HG03139 (cell line): ENCODE measurements around the gene SLC6A20.

Experiments used
- ATAC-seq: cut with Tn5 transposase; IDR thresholded peaks from one replicate; pipeline ENCODE4 v1.9.1; 2021; ENCODE audit not compliant: unreplicated experiment

Gene SLC6A20

DNA sequence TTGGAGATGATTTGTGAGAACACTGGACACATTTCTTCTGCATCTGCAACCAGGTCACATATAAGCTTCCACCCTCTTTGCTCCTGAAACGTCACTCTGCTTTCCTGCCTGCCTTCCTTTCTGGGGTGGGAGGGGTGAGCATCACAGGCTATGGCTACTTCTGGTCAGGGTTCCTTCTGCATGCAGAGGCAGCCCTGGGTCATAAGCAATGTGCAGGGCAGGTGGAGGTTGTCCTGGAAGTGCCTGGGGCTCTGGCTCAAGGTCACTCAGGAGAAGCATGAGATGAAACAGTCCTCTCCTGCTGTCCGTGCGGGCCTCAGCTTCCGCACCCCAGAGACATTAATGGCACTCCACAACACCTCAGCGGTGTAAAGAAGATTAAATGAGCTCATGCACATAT, 15.1 kb downstream of the SLC6A20 start:
- no peak for ATAC-seq

DNA sequence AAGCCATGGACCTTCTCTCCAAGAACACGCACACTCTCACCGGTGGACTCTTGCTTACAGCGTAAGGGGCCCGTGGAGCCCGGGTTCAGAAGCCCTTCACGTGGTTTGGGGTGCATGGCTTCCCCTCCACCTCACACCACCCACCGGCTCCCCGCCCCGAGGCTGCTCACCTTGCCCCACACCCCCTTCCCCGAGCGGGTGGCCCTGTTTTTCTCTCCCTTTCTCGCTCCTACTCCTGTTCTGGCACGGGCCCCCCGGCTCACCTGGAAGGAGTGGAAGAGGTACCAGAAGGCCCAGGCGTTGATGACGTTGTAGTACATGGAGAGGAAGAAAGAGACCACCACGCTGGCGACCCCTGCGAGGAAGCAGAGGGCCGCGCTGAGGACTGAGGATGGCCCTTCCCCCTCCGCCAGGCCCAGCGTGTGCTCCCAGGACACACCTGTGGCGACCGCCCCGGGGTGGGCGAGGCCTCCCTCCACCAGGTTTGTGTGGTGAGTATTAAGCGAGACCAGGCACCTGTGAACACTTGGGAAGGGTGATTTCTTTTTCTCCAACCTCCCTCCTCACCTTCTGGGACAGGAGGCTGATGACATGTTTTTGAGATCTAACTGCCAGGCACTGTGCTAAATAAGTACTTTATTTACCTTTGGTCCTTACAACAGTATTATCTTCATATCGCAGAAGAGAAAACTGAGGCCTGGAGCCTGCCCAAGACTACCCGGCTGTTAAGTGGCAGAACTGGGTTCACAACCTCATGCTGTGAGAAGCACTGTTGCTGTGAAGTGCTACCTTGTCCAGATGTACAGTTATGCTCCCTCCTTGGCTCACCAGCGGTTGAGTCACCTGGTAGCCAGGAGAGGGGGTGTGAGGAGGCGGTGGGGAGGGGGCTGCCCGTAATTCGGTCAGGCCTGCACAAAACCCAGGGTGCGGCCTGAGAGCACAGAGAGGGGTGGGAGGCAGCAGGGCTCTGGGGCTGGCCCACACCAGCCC, 16.3 kb downstream of the SLC6A20 start:
- no peak for ATAC-seq

DNA sequence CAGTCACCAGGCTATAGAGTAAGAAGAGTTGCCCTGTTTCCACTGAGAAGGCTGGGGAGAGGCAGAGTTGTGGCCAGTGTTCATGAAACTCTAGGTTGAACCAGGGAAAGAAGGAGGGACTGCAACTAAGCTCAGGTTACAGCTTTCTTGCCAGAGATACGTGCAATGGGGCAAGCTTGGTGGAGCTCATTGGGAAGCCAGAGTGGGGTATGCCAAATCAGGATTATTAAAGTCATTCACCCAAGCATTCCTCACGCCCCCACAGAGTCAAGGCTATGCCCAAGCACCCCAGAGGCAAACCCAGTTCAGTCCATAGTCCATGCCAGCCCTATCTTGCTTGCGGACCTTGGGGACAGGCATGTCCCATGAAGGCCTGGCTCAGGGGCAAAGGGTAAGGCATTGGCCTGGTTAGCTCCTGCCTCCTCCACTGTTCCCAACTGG, 17.6 kb downstream of the SLC6A20 start:
- ATAC-seq, result no peak

DNA sequence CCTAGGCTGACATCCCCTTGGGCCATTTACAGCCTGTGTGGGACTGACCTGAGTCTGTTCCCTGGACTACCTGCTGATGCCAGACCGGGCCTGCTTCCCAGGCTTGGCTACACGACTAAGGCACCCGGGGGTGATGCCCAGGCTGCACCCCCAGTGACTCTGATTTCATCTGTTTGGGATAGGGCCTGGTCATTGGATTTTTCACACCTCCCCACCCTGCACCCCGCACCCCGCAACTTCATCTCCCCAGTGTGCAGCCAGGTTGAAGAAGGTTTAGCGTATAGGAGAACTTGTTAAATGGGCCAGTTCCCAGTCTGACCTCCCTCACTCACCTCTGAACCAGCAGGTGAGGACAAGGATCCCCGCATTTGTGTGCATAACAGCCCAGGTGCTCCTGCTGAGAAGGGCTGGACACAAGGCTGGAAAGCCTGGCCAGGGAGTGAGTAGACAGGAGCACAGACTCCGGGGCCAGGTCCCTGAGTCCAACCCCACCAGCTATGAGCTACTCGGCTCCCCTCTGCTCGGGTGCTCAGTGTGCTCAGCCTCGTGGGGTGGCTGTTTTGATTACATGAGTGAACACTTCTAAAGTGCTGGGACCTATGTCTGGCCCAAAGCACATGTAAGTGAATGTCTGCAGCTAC, 18.5 kb downstream of the SLC6A20 start:
- no peak for ATAC-seq

DNA sequence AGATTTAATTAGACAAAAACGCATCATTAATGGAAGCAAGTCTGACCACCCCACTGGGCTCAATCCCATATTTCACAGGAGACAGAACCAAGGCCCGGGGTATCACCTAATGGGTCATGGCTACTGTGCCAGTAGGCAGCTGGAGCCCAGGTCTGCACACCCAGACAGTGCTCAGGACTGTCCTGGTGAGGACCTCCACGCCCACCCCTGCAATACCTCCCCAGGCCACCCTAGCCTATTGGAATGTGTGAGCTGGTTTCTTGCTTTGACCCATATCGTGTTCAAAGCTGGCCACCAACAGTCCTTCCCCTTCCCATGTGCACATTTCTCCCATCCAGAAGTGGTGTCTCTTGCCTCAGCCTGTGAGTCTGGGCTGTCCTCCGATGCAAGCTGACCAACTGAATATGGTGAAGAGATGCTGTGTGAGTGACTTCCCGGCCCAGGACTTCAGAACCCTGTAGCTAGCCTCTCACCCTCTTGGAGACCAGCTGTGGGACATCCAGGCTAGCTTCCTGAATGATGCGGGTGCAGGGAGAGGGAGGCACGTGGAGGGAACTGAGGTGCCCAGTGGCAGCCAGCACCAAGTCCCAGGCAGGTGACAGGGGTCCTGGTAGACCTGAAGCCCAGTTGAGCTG, 19.1 kb downstream of the SLC6A20 start:
- ATAC-seq, result no peak

DNA sequence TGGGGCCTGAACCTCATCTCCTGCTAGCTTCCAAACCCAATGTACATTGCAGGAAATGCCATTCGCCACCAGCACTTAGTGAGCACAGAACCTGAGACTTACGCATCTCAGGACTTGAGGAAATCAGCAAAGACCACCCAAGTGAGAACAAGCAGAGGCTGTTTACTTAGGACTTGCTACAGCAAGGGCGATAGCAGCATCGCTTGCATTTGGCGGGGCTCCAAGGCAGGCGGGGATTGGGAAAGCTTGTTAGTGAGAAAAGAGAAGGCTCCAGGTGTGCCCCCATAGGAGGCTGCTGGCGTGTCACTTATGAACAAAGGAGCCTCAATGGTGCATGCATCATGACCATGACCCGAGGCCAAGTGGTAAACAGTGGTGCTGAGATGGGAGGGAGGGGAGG, 19.7 kb downstream of the SLC6A20 start:
- ATAC-seq, result no peak

DNA sequence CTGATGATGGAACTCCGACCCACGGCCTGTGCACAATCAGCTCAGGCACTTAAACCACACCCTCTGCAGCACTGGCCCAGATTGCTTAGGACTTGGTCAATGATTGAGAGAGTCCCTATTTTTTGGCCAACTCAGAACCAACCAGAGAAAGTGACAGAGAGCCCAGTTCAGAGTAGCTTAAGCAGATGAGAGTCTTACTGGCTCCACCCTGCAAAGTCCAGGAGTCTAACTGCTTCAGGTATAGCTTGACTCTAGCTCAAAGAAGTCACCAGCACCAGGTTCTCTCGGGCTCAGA, 20.1 kb downstream of the SLC6A20 start:
- no peak for ATAC-seq

DNA sequence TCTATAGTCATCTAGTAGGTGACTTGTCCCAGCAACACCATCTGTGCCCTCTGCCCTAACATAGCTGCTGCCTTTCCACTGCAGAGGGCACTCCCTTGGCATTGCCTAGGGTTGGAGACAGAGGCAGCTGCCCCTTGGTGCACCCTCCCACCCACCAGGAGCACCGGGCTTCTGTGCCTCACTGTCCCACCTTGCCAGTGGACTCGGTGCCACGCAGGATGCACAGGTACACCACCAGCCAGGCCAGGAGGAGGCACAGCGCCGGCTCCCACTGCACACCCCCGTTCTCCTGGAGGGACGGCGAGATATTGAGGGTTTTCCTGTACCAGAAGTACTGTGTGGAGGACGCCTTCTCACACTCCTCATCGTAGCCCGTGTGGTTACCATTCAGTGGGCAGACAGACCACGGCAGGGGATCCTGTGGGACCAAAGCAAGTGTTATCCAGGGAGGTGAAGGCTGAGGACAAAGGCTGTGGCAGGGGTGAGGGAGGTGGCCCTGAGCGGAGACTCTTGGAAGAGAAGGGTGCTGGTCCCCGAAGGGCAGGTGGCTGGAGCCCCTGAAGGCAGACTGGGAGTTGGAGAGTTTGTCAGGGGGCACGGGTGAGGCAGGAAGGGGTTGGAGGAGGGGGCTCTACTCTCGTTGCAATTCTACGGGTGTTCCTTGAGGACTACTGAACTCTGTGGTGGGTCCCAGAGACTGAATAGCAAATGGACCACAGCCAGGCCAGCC, 20.6 kb downstream of the SLC6A20 start:
- no peak for ATAC-seq

DNA sequence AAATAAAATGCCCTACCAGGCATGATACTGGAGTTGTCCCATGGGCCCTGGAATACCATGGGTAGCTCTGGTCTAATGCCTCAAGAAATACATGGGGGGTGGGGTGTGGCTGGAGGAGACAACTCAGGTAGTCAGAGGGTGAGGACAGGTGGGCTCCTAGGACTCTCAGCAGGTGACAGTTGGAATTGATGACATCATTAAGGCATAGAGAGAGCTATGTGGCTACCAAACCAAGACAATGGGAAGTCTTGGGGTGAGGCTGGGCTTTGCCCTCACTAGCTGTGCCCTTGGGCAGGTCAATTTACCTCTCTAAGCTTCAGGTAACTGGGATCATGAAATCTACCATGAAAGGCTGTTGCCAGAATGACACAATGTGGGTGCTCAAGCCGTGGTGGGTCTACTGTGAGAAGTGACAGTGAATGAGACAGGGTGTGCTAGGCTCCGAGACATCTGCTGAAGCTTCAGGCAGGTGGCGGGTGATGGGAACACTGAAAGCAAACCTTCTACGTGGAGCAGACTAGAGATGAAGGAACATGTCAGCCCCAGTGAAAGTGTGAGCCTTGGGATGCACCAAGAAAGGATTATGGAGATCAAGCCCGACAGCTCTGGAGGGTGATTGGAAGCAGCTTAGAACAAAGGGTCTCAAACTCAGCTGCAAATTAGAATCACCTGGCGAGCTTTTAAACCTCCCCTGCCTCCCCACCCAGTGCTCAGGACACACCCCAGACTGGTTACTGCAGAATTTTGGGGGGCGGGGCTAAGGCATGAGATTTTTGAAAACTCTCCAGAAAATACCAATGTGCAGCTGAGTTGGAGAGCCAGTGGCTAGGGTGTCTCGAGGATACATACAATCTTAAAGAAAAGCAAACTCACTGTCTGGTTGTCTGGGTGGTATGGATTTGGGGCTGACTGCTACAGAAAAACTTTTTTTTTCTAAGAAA, 21.5 kb downstream of the SLC6A20 start:
- ATAC-seq, result no peak

DNA sequence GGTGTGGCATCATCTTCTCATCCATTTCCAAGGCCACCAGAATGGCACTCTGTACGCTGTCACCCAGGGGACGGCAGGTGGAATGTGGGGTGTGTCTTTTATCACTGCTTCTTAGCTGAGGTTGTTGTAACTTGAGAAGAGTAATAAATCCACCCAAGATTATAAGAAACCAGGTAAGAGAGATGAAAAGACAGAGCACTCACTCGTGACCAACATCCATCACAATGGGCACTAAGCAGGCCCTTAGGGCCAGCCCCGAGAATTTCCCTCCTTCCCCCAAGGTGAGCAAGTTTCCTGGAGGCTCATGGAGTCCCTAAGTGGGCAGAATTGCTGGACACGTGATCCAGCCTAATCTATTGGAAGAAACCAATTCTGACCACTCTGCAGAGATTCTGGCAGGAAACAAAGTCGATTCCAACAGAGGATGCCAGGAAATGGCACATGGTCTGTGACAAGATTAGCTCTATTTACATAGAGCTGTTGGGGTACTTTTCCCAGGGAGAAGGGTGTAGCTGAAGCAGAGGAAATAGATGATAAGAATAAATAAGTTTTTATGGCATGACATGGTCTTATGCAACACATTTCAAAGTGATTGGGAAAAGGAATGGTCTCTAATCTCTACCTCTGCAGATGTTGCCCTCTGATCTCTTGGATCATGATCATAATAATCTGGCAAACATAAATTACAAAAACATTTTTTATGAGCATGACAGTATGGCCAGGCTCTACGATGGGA, 22.5 kb downstream of the SLC6A20 start:
- no peak for ATAC-seq

DNA sequence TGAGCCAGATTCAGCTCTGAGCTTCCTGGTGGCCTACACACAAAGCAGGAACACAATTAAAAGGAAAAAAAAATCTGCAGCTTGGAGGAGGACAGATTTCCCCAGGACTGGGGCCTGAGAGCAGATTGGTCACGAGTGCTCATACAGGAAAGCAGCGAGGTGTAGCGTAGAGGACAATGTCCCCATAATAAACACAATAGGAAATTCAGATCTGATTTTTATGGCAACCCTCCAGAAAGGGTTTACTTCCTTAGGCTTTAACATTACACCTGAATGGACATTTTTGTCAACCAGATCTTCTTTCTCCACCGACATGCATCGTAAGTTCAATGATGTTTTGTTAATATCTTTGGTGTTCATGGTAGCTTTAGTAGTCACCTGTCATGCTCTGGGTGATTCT, 23.3 kb downstream of the SLC6A20 start:
- ATAC-seq, result no peak

DNA sequence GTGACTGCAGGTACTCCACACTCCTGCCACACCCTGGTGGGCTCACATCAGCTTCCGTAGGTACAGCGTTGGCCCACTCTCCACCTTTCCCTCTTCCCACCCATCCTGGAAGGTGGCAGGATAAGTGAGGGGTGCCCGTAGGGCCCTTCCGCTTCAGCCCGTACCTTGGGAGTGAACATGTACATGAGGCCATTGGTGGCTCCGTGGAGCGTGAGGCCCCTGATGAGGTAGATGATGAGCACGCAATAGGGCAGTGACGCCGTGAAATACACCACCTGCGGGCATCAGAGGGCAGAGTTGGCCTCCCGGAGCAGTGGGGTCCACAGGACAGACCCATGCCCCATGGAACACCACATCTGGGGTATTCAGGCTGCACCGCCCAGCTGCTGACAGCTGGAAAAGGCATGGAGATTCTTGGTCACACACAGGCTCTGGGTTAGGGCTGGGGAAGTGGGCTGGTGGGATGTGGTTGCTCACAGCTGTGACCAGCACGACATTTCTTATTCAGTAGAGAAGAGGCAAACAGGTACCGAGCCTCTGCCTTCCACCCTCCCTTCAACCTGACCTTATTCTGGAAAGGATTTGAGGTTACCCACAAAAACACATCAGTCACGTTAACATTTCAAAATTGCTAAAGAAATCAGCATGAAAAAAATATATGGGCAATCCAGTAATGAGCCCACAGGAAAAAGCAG, 23.8 kb downstream of the SLC6A20 start:
- no peak for ATAC-seq

DNA sequence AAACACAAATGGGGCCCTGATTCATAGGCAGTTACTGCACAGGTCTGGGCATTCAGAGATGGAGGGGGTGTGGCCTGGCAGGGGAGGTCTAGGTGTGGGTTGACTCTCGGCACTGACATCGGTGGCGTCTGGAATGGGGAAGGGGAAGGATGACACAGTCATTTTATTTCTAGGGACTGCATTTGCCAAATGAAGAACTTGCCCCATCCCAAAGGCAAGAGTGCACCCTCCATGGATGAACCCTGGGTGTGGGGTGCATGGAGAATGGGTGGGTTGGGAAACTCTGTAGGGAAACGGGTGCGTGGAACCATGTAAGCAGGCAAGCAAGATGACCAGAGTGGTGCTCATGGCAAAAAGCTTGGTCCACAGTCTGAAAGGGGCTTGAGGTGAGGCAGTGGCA, 24.5 kb downstream of the SLC6A20 start:
- no peak for ATAC-seq

DNA sequence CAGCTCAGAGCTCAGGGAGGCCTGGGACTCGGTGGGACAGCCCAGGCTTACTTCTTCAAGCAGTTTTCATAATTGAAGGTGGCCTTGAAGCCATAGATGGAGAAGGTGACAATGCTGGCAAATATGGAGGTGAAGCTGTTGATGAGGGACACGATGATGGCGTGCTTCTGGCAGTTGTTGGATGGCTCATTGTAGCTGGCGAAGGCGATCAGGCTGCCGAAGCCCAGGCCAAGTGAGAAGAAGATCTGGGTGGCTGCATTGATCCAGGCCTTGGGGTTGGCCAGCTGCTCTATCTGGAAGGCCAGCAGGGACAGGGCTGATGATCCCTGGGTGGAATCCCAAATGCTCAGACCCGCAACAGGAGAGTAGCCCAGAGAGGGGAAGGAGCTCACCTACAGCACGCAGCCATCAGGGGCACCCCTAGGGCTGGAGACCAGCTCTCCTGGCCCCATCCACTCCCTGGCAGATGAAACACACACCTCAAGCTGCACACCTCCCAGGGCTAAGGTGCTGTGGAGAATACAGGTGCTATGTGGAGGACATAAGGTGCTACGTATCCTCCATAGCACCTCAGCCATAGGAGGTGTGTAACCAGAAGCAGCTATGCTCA, 25.1 kb downstream of the SLC6A20 start:
- no peak for ATAC-seq

DNA sequence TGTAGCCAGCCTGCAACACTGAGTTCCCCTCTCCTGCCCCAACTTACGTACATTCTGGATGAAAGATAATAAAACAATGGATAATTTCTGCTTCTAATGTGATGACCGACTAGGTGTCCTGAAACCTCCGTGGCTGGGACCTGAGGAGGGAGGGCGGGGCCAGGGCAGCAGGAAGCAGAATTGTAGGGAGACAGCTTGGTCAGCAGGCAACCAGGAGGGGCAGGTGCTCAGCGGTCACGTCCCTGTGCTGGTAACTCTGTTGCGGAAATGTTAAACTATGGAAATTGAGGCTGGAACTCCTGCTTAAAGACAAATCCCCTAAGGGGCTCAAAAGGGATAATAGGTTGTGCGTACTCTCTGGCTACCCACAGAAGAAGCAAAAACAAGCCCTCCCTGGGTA, 30.4 kb downstream of the SLC6A20 start:
- no peak for ATAC-seq

DNA sequence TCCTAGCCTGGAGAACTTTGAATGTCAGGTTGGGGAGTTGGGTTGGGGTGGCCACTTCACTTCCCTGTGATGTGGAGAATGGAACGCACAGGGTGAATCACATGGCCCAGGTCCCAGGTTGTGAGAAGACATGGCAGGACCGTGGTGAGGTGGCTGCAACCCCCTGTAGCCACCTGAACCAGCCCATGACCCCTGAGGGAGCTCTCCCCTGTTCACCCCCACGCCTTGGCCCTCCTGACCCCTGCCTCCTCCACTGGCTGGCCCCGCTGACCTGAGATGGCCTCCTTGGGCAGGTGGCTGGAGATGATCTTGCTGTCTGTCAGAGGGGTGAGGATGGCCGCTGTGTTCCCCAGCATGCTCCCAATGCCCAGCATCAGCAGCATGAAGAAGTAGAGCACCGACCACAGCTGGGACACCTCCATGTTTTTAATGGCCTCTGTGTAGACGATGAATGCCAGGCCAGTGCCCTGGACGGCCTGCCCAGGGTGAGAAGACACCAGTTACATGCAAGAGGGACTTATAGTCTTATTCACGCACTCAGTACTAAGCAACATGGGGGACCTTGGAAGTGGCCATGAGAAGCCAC, 31.0 kb downstream of the SLC6A20 start:
- no peak for ATAC-seq

DNA sequence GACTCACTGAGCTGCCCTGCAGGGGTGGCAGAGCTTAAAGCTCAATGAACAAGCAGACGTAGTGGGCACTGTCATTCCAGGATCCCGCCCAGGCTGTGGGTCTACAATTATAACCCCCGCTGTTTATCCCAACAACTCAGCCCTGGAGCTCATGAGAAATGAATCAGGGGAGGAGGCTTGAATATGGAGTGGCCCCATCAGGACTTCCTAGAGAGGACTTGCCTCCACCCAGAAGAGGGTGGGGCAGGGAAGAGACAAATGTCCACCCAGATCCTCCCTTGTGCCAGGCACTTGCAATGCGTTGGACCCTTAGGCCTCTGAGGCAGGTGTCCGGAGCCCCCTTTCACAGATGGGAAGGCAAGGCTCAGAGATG, 33.0 kb downstream of the SLC6A20 start:
- ATAC-seq, result no peak

DNA sequence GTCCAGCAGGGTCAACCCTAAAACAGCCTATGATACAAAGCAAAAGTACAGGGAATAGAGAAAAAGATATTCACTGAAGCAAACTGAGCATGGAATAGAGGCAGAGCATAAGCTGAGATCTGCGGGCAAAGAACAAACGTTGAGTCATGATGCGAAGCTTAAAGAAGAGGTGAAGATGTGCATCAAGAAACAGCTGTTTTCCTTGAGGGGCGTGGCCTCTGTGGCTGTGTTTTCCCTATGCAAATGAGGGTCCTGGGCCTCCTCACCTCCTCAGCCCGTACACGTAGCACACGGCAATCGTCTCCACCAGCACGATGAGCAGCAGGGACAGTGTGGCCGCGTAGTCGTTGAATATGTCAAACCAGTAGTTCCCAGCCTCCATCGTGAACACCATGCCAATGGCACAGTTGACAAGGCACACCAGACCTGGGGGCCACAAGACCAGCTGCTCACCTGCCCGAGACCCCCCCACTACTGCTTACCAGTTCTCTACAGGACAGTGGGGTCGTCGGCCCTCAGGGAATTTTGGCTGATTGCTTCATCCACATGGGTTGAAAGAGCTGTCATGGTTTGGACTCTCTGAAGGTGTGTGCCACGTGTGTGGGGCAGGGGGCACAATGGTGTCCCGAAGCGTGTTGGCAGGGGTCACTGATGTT, 33.6 kb downstream of the SLC6A20 start:
- no peak for ATAC-seq
